ENCODE data around the gene IL10RB. TPM values are rescaled to one million over a fixed set of nuclear protein-coding genes. Genes with fewer than 3 reads are reported as not detected.

IL10RB gene
- total RNA-seq, 4 donors from 2014 or later = 20.7 to 28.1 (median 23.4) TPM

- no peak overlapping the region for H3K4me3 ChIP-seq
- TF ChIP-seq POLR2A (IDR thresholded peaks at IDR 0.05) (no peak), EP300 (IDR thresholded peaks at IDR 0.05) (no peak)
- peaks cover 1% of the 10 kb centered on the region for H3K4me1 ChIP-seq
- 49% methylated on average over 7 of the region's 7 CpGs for WGBS
- peaks cover 40% of the 10 kb centered on the region for H3K36me3 ChIP-seq
- DNase-seq (ENCODE audit: low spot score in 2 of 2) = no peak
- no peak overlapping the region for H3K27ac ChIP-seq
- H3K9me3 ChIP-seq = no peaks in the 10 kb centered on the region
- no peaks in the 10 kb centered on the region for H3K27me3 ChIP-seq
These were observed 27.6 kb downstream of the IL10RB start for GRCh38 chr21:33293811-33294216.

- TF ChIP-seq POLR2A (IDR thresholded peaks at IDR 0.05) (no peak), POLR2AphosphoS5 (IDR thresholded peaks at IDR 0.05) (no peak), CTCF (IDR thresholded peaks at IDR 0.05) (no peak), EP300 (IDR thresholded peaks at IDR 0.05) (no peak)
- no peaks in the 10 kb centered on the region for H3K27me3 ChIP-seq
- 95% methylated on average over 6 of the region's 6 CpGs for WGBS
These were observed 30.0 kb downstream of the IL10RB start for GRCh38 chr21:33296156-33296555.

DNA sequence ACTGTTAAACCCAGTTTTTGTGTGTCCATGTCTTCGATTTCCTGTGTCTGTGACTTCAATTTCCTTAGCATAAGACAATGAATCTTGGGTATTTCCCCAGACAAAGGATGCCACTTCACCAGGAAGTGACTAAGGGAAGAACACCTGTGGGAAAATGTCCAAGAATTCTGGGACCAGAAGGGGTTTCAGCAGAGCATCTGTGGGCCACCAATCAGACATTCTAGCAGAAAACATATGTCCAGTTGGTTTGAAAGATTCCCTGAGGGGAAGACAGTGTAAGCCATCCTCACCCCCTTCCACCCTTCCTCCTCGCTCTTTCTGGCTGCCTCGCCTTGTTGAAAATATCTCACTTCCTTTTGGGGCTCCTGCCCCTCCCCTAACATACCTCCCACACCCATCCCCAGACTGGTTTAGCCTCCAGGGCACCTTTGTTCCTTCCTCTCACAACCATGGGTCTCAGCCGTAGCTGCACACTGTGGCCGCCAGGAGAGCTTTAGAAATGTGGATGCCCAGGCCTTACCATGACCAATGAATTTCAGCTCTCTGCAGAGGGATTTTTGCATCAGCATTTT lies 33.1 kb downstream of the IL10RB start:
- H3K27ac ChIP-seq = no peak overlapping the region
- no peak overlapping the region for H3K4me3 ChIP-seq
- TF ChIP-seq POLR2AphosphoS5 (IDR thresholded peaks at IDR 0.05) (no peak), CTCF (IDR thresholded peaks at IDR 0.05) (peak in 1 of 2 donors; percentile 6), EP300 (IDR thresholded peaks at IDR 0.05) (no peak), POLR2A (IDR thresholded peaks at IDR 0.05) (no peak)
- no peak for DNase-seq (ENCODE audit: low spot score in 2 of 2)
- WGBS = 45% methylated on average over 5 of the region's 5 CpGs
- H3K4me1 ChIP-seq = peaks cover 19% of the 10 kb centered on the region
- no peaks in the 10 kb centered on the region for H3K9me3 ChIP-seq
- peaks cover 7% of the 10 kb centered on the region for H3K36me3 ChIP-seq
- no peaks in the 10 kb centered on the region for H3K27me3 ChIP-seq

More at GRCh38 chr21:33296156-33296555, 30.0 kb downstream of the IL10RB start:
- Histone ChIP-seq H3K36me3 (peaks cover 25% of the 10 kb centered on the region), H3K27ac (no peak overlapping the region), H3K4me3 (no peak overlapping the region), H3K4me1 (peaks cover 15% of the 10 kb centered on the region), H3K9me3 (no peaks in the 10 kb centered on the region)
- no peak for DNase-seq (ENCODE audit: low spot score in 2 of 2)

GRCh38 chr21:33300701-33301631 lies 34.8 kb downstream of the IL10RB start:
- peak overlapping the region; percentile 59 for H3K27ac ChIP-seq
- H3K27me3 ChIP-seq = no peaks in the 10 kb centered on the region
- peaks cover 19% of the 10 kb centered on the region for H3K4me1 ChIP-seq
- TF ChIP-seq CTCF (IDR thresholded peaks at IDR 0.05) (no peak), EP300 (IDR thresholded peaks at IDR 0.05) (no peak), POLR2AphosphoS5 (IDR thresholded peaks at IDR 0.05) (no peak), POLR2A (IDR thresholded peaks at IDR 0.05) (no peak)
- DNase-seq (ENCODE audit: low spot score in 2 of 2) = no peak
- 62% methylated on average over 10 of the region's 10 CpGs for WGBS
- peaks cover 7% of the 10 kb centered on the region for H3K36me3 ChIP-seq
- no peak overlapping the region for H3K4me3 ChIP-seq
- no peaks in the 10 kb centered on the region for H3K9me3 ChIP-seq

GRCh38 chr21:33301632-33302002 lies 35.5 kb downstream of the IL10RB start:
- Histone ChIP-seq H3K4me1 (peaks cover 19% of the 10 kb centered on the region), H3K4me3 (no peak overlapping the region), H3K36me3 (peaks cover 1% of the 10 kb centered on the region), H3K9me3 (no peaks in the 10 kb centered on the region), H3K27ac (peak overlapping the region; percentile 59), H3K27me3 (no peaks in the 10 kb centered on the region)
- TF ChIP-seq EP300 (IDR thresholded peaks at IDR 0.05) (no peak), CTCF (IDR thresholded peaks at IDR 0.05) (no peak), POLR2AphosphoS5 (IDR thresholded peaks at IDR 0.05) (no peak), POLR2A (IDR thresholded peaks at IDR 0.05) (no peak)
- 92% methylated on average over 2 of the region's 2 CpGs for WGBS
- no peak for DNase-seq (ENCODE audit: low spot score in 2 of 2)
